ENCODE measurements around the gene NUP85. TPM values are rescaled to one million over a fixed set of nuclear protein-coding genes. Genes with fewer than 3 reads are reported as not detected.

The NUP85 gene
- polyA plus RNA-seq, 1 of the 3 experiments (the other 2 are of a cell fraction) = 80.5 TPM

- TF ChIP-seq GATA2 (CRISPR knock-in tag; IDR thresholded peaks at IDR 0.05) (no peak), IRF3 (IDR thresholded peaks at IDR 0.05; ENCODE audit: low read depth, low read length) (no peak), TCF12 (IDR thresholded peaks at IDR 0.05) (no peak), USF1 (IDR thresholded peaks at IDR 0.05; ENCODE audit: borderline replicate concordance, low read depth) (no peak), NFIC (IDR thresholded peaks at IDR 0.05; ENCODE audit: borderline replicate concordance) (no peak), TAF1 (IDR thresholded peaks at IDR 0.05; ENCODE audit: borderline replicate concordance, low read depth, low read length) (no peak), USF2 (IDR thresholded peaks at IDR 0.05; ENCODE audit: borderline replicate concordance, low read depth, low read length) (no peak)
These were observed 35.1 kb downstream of the NUP85 start (continued) for GRCh38 chr17:75240394-75241142.

GRCh38 chr17:75241143-75241430, 35.6 kb downstream of the NUP85 start:
- Histone ChIP-seq H3K4me2 (no peak overlapping the region), H3K9me3 (no peaks in the 10 kb centered on the region), H3K27ac (ENCODE audit: low read depth in 2 of 2, low read length in 1 of 2) (no peak overlapping the region)

More at GRCh38 chr17:75241143-75241430, 35.6 kb downstream of the NUP85 start:
- Histone ChIP-seq H3K36me3 (replicated peaks in 1 of 2; ENCODE audit: control insufficient read depth in 1 of 2, insufficient read depth in 2 of 2, low read length in 1 of 2) (peaks cover 45 to 97% of the 10 kb centered on the region in 2 experiments), H3K27me3 (ENCODE audit: insufficient read depth) (no peaks in the 10 kb centered on the region), H3F3A (replicated peaks; ENCODE audit: insufficient read depth) (peaks cover 19% of the 10 kb centered on the region), H4K20me1 (ENCODE audit: insufficient read depth) (peaks cover 3% of the 10 kb centered on the region; the same call in 1 of the 2 replicates), H3K4me3 (ENCODE audit: low read depth in 2 of 2, low read length in 1 of 2) (no peak overlapping the region), H2AFZ (ENCODE audit: low read depth) (no peak overlapping the region), H3K79me2 (ENCODE audit: insufficient read depth) (no peaks in the 10 kb centered on the region), H3K4me1 (ENCODE audit: control insufficient read depth in 1 of 2, insufficient read depth in 2 of 2, low read depth in 1 of 2, low read length in 1 of 2) (no peaks in the 10 kb centered on the region; a peak in 1 of 4 replicates), H3K9ac (no peak overlapping the region), H3K9me2 (no peaks in the 10 kb centered on the region)
- 96% methylated on average over 4 of the region's 7 CpGs for WGBS (ENCODE audit: low lambda C conversion rate)
- ChIA-PET CTCF (interaction anchor here (0.9 to 11.7 kb wide), 14 partner anchors 10 to 189 kb away, joined by 3 to 136 read pairs (median 22); partner anchors contain the start of genes GGA3, MIF4GD, MRPS7 and NUP85), POLR2A (interaction anchor here (1.2 kb wide), 1 partner anchor 20 kb away, joined by 5 read pairs; the partner anchor contains the start of genes GGA3 and MRPS7)
- DNase-seq = no peak
- TF ChIP-seq USF2 (IDR thresholded peaks at IDR 0.05; ENCODE audit: borderline replicate concordance, low read depth, low read length) (no peak), RXRA (IDR thresholded peaks at IDR 0.05; ENCODE audit: borderline replicate concordance, low read depth) (no peak), JUND (IDR thresholded peaks at IDR 0.05) (no peak), SMC3 (IDR thresholded peaks at IDR 0.05; ENCODE audit: low read depth, low read length) (no peak), GATA2 (CRISPR knock-in tag; IDR thresholded peaks at IDR 0.05) (no peak), NRF1 (IDR thresholded peaks at IDR 0.05; ENCODE audit: low read depth, low read length) (no peak)

Measured in SK-N-SH (cell line).